GM23248 (cell line): ENCODE measurements around the gene CCL14. TPM values are rescaled to one million over a fixed set of nuclear protein-coding genes. Genes with fewer than 3 reads are reported as not detected.

ENCODE experiments used
- DNase-seq: peaks from one replicate; pipeline ENCODE4 v3.0.0-alpha.2; 2015
- H2AFZ ChIP-seq: fragments of 200-600 bp; sonication (generic); 2 replicates; pipeline ENCODE4 v1.6.1; 2016; ENCODE audit warnings: antibody characterized with exemption
- H3F3A ChIP-seq: fragments of 200-600 bp; sonication (generic); 2 replicates; pipeline ENCODE4 v1.6.1; 2016; ENCODE audit warnings: mild to moderate bottlenecking, antibody characterized with exemption, mixed run types; ENCODE audit not compliant: insufficient read depth
- H3K27ac ChIP-seq: fragments of 200-600 bp; sonication (generic); 2 replicates; pipeline ENCODE4 v1.5.1; 2016; ENCODE audit warnings: mild to moderate bottlenecking
- H3K27me3 ChIP-seq: fragments of 200-600 bp; sonication (generic); replicated peaks from 2 replicates; pipeline ENCODE4 v1.6.1; 2016; ENCODE audit warnings: mild to moderate bottlenecking; ENCODE audit not compliant: insufficient read depth
- H3K36me3 ChIP-seq: fragments of 200-600 bp; sonication (generic); 2 replicates; pipeline ENCODE4 v1.6.1; 2016; ENCODE audit warnings: low read depth, mild to moderate bottlenecking
- H3K4me1 ChIP-seq: fragments of 200-600 bp; sonication (generic); 2 replicates; pipeline ENCODE4 v1.6.1; 2016; ENCODE audit warnings: mild to moderate bottlenecking; ENCODE audit not compliant: insufficient read depth
- H3K4me2 ChIP-seq: fragments of 200-600 bp; sonication (generic); one replicate; pipeline ENCODE4 v1.6.1; 2016; ENCODE audit warnings: mild to moderate bottlenecking; ENCODE audit not compliant: unreplicated experiment
- H3K4me3 ChIP-seq: fragments of 200-600 bp; sonication (generic); 2 replicates; pipeline ENCODE4 v1.5.1; 2016; ENCODE audit warnings: mild to moderate bottlenecking
- H3K79me2 ChIP-seq: fragments of 200-600 bp; sonication (generic); 2 replicates; pipeline ENCODE4 v1.6.1; 2016; ENCODE audit warnings: mild to moderate bottlenecking; ENCODE audit not compliant: insufficient read depth
- H3K9ac ChIP-seq: fragments of 200-600 bp; sonication (generic); 2 replicates; pipeline ENCODE4 v1.6.1; 2016; ENCODE audit warnings: mild to moderate bottlenecking
- H3K9me2 ChIP-seq: fragments of 200-600 bp; sonication (generic); 2 replicates; pipeline ENCODE4 v1.6.1; 2016; ENCODE audit warnings: mixed run types, mild to moderate bottlenecking, moderate library complexity; ENCODE audit not compliant: insufficient read depth
- H3K9me3 ChIP-seq: fragments of 200-600 bp; sonication (generic); one replicate; pipeline ENCODE4 v1.6.1; 2017; ENCODE audit warnings: low read depth
- H4K20me1 ChIP-seq: fragments of 200-600 bp; sonication (generic); 2 replicates; pipeline ENCODE4 v1.6.0; 2016; ENCODE audit not compliant: insufficient read depth
- EZH2 ChIP-seq: fragments of 200-600 bp; sonication (generic); IDR thresholded peaks from 2 replicates; pipeline ENCODE4 v1.6.1; 2018; ENCODE audit warnings: antibody characterized with exemption, mild to moderate bottlenecking; ENCODE audit not compliant: insufficient read depth, poor library complexity, severe bottlenecking
- EZH2phosphoT487 ChIP-seq: fragments of 200-600 bp; sonication (generic); IDR thresholded peaks from 2 replicates; pipeline ENCODE4 v1.6.1; 2018; ENCODE audit warnings: antibody characterized with exemption, moderate library complexity, mild to moderate bottlenecking, low read depth; ENCODE audit not compliant: insufficient read depth
- WGBS, 2 experiments: methylation state at CpG; one replicate each; pipeline ENCODE4 v1.1.6; 2015 to 2017; ENCODE audit warnings: low lambda C conversion rate in 2 of 2, low coverage in 1 of 2; ENCODE audit errors: missing lambda C conversion rate in 2 of 2; 5-methylcytosine and 5-hydroxymethylcytosine counted together
- in situ Hi-C: fragments of 300-500 bp; cut with MboI; formaldehyde crosslinking; loops from 2 replicates; pipeline ENCODE4 v1.15.0; 2020
- polyA plus RNA-seq: library from polyadenylated mRNA; unstranded; fragments of >200 nt; fragmentation: Nextera tagmentation; extraction: Ambion mirVana; gene quantifications from 2 replicates; pipeline ENCODE4 v1.2.1, GENCODE V29; 2016
- total RNA-seq: library from RNA; depleted of rRNA; stranded (reverse); fragments of >200 nt; shearing (Covaris generic); gene quantifications from 2 replicates; pipeline ENCODE4 v1.2.3, GENCODE V29; 2014

CCL14 gene
- total and polyA plus RNA-seq, 2 experiments from 2014 or later: not detected

DNA sequence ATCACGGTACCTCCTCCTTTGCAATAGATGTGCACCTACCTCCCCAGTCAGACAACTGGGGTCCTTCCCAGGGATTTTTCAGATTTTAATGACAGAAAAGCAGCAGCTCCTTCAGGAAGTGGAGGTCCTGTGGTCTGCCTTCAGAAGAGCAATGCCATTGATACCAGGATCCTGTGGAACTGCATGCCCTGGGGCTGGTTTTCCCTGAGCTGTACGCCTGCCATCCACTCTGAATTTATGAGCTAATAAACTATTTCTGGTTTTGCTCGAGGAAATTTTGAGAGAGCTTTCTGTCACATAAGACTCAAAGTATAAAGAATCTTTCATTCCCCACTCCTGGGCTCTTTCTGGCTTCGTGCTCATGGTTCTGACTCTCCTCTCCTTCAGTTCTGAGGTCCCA is 41.2 kb upstream of the CCL14 start:
- in situ Hi-C loops: no loop called here
- no peak overlapping the region for H3K27ac ChIP-seq
- H3K9ac ChIP-seq: no peak overlapping the region
- no peaks in the 10 kb centered on the region for H3K36me3 ChIP-seq
- no peaks in the 10 kb centered on the region for H3K9me2 ChIP-seq
- no peaks in the 10 kb centered on the region for H3K4me1 ChIP-seq
- H4K20me1 ChIP-seq: no peaks in the 10 kb centered on the region
- WGBS, 2 experiments: 10 to 11% methylated on average over 4 of the region's 4 CpGs
- H3K79me2 ChIP-seq: no peaks in the 10 kb centered on the region
- H3K4me3 ChIP-seq: no peak overlapping the region
- no peaks in the 10 kb centered on the region for H3F3A ChIP-seq
- no peak overlapping the region for H3K4me2 ChIP-seq
- H2AFZ ChIP-seq: no peak overlapping the region
- no peaks in the 10 kb centered on the region for H3K27me3 ChIP-seq
- no peaks in the 10 kb centered on the region for H3K9me3 ChIP-seq
- TF ChIP-seq EZH2: no peak
- TF ChIP-seq EZH2phosphoT487: no peak
- no peak for DNase-seq

DNA sequence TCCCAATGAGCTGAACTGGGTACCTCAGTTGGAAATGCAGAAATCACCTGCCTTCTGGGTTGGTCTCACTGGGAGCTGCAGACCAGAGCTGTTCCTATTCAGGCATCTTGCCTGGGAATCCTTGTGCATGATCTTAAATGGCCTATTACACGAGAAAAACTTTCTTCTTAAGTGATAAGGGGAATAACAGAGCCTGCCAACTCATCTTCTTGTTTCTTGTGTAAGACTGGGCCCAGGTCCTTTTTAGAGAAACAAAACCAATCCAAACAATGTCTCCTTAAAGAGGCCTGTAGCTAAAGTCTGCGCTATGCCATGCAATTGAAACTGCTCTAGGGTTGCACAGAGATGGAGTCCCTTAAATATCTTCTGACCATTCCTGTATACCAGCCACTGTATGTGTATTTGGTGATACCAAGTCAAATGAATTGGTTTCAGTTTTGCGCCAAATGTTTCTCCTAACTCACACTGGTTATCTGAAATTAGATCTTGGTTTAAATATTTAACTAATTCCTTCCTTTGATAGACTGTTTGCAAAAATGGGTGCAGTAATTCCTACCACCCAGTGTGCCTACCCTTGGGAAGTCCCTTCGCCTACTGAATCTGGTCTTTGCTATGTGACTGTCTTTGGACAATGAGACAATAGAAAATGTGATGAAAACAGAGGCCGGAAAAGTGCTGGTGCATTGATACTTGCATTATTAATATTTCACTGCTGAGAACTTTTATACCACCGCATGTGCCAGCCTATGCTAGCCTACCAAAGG is 37.8 kb upstream of the CCL14 start:
- TF ChIP-seq EZH2phosphoT487: no peak
- no peak for TF ChIP-seq EZH2
- in situ Hi-C loops: no loop called here

DNA sequence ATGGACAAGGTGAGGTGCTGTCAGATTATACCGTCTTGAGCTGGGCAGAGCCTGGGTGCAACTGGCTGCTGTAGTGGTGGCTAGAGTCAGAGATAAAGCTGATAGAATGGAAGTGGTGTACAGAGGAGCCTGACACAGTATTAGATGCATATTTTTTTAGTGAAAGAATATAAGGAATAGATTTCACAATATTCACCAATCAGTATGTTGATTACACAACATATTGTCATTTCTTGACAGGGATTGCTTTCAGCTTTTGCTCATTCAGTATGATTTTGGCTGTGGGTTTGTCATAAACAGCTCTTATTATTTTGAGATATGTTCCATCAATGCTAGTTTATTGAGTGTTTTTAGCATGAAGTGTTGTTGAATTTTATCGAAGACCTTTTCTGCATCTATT is 32.9 kb upstream of the CCL14 start:
- Histone ChIP-seq H4K20me1 (no peaks in the 10 kb centered on the region), H3K4me2 (no peak overlapping the region), H3K4me1 (no peaks in the 10 kb centered on the region), H3K9me3 (no peaks in the 10 kb centered on the region), H3K36me3 (no peaks in the 10 kb centered on the region), H3K27ac (no peak overlapping the region), H3K9ac (no peak overlapping the region), H3F3A (no peaks in the 10 kb centered on the region), H3K9me2 (no peaks in the 10 kb centered on the region), H3K27me3 (no peaks in the 10 kb centered on the region), H2AFZ (no peak overlapping the region), H3K79me2 (no peaks in the 10 kb centered on the region), H3K4me3 (no peak overlapping the region)
- 53 to 56% methylated on average over 2 of the region's 2 CpGs for WGBS, 2 experiments
- in situ Hi-C loops: no loop called here
- no peak for DNase-seq
- TF ChIP-seq EZH2 (no peak), EZH2phosphoT487 (no peak)

More for the DNA sequence above, 37.8 kb upstream of the CCL14 start:
- H3K27ac ChIP-seq: no peak overlapping the region
- no peaks in the 10 kb centered on the region for H3K79me2 ChIP-seq
- no peaks in the 10 kb centered on the region for H3K9me2 ChIP-seq
- no peak overlapping the region for H2AFZ ChIP-seq
- H3K4me2 ChIP-seq: no peak overlapping the region
- H3K9ac ChIP-seq: no peak overlapping the region
- DNase-seq: no peak
- no peaks in the 10 kb centered on the region for H3K27me3 ChIP-seq
- no peaks in the 10 kb centered on the region for H3K4me1 ChIP-seq
- H3F3A ChIP-seq: no peaks in the 10 kb centered on the region
- no peaks in the 10 kb centered on the region for H3K9me3 ChIP-seq
- no peaks in the 10 kb centered on the region for H3K36me3 ChIP-seq
- no peaks in the 10 kb centered on the region for H4K20me1 ChIP-seq
- no peak overlapping the region for H3K4me3 ChIP-seq
- whole genome bisulfite sequencing, 2 experiments: 35 to 36% methylated on average over 6 of the region's 6 CpGs

- Histone ChIP-seq H2AFZ (no peak within 1 kb of the TSS), H3K27ac (no peak within 1 kb of the TSS), H3K36me3 (no peaks in the 10 kb centered on the region), H3K9me3 (no peaks in the 10 kb centered on the region), H3K4me3 (no peak within 1 kb of the TSS), H3K27me3 (no peaks in the 10 kb centered on the region), H3K9me2 (no peaks in the 10 kb centered on the region), H3F3A (no peaks in the 10 kb centered on the region), H3K4me2 (no peak within 1 kb of the TSS), H3K79me2 (no peaks in the 10 kb centered on the region), H4K20me1 (no peaks in the 10 kb centered on the region), H3K4me1 (no peaks in the 10 kb centered on the region), H3K9ac (no peak within 1 kb of the TSS)
- WGBS, 2 experiments: 8 to 9% methylated on average over 6 of the region's 6 CpGs
- no peak for DNase-seq
- no peak for TF ChIP-seq EZH2
- no peak for TF ChIP-seq EZH2phosphoT487
- in situ Hi-C loops: no loop called here
Observed at GRCh38 chr17:36017799-36018198, 31.3 kb upstream of the CCL14 start, which contains the start of gene CCL23. CCL23 (minus strand) TSS chr17:36017972; CDS start chr17:36017897, 75 bp downstream.
